Endothelial cell of umbilical vein (primary cell): ENCODE data around the gene EFCAB8. TPM values are rescaled to one million over a fixed set of nuclear protein-coding genes. Genes with fewer than 3 reads are reported as not detected.

Experiments used
- BruUV-seq: library from RNA; stranded (reverse); fragments of 400-500 nt; replicated peaks from 2 replicates; lab custom pipeline; 2021; lab: Mats Ljungman, UMichigan
- CTCF ChIA-PET: fragments of 300-600, 350-600 bp; sonication (Branson Sonifier 250); formaldehyde crosslinking; loops from one replicate; lab custom pipeline; 2021; ENCODE audit warnings: antibody characterized with exemption, inconsistent platforms; lab: Charles Lee
- POLR2A ChIA-PET: fragments of 300-600, 350-600 bp; sonication (Branson Sonifier 250); formaldehyde crosslinking; loops from one replicate; lab custom pipeline; 2021; ENCODE audit warnings: antibody characterized with exemption, inconsistent platforms; lab: Charles Lee
- DNase-seq: peaks from one replicate; pipeline ENCODE4 v3.0.0-alpha.2; 2011; ENCODE audit warnings: low read depth, low spot score
- FAIRE-seq: peaks from 2 replicates; lab custom pipeline; 2011; peaks lifted over from hg19 to GRCh38; lab: Jason Lieb, UNC
- H2AFZ ChIP-seq: 2 replicates; pipeline ENCODE4 v1.6.0; 2012; ENCODE audit warnings: low read depth, low read length, control low read depth, inconsistent platforms
- H3K27ac ChIP-seq: 2 replicates; pipeline ENCODE4 v1.5.1; 2011; ENCODE audit warnings: low read depth, mild to moderate bottlenecking, control low read depth, low read length, moderate library complexity; ENCODE audit not compliant: insufficient read depth
- H3K27me3 ChIP-seq, 2 experiments: 2 replicates each; pipeline versions ENCODE4 v1.6.0 to v1.6.1; 2011; ENCODE audit warnings: low read length in 2 of 2, mixed read lengths in 1 of 2; ENCODE audit not compliant: control insufficient read depth in 2 of 2, insufficient read depth in 2 of 2
- H3K36me3 ChIP-seq, 2 experiments: 2 replicates in 1 of 2; 3 replicates in 1 of 2; pipeline ENCODE4 v1.5.1; 2011; ENCODE audit warnings: low read length in 2 of 2, mild to moderate bottlenecking in 1 of 2, moderate library complexity in 1 of 2; ENCODE audit not compliant: control insufficient read depth in 2 of 2, insufficient read depth in 2 of 2; ENCODE audit errors: extremely low read depth in 1 of 2
- H3K4me1 ChIP-seq: 3 replicates; pipeline ENCODE4 v1.5.1; 2011; ENCODE audit warnings: mild to moderate bottlenecking, low read length; ENCODE audit not compliant: control insufficient read depth, insufficient read depth; ENCODE audit errors: extremely low read depth
- H3K4me2 ChIP-seq: 2 replicates; pipeline ENCODE4 v1.6.1; 2011; ENCODE audit warnings: low read length, control low read depth, mixed read lengths; ENCODE audit not compliant: insufficient read depth
- H3K4me3 ChIP-seq, 3 experiments: fragments of 200-600 bp in 1 of 3; sonication (generic), shearing (Covaris generic) in 1 of 3; replicated peaks in 1 of 3; 2 replicates each; pipeline ENCODE4 v1.5.1; 2011 to 2016; ENCODE audit warnings: control low read depth in 3 of 3, low read length in 3 of 3, mild to moderate bottlenecking in 2 of 3, inconsistent platforms in 1 of 3, low read depth in 1 of 3, moderate library complexity in 1 of 3; ENCODE audit not compliant: insufficient read depth in 1 of 3
- H3K79me2 ChIP-seq: 2 replicates; pipeline ENCODE4 v1.6.0; 2012; ENCODE audit warnings: low read length, inconsistent platforms; ENCODE audit not compliant: control insufficient read depth, insufficient read depth
- H3K9ac ChIP-seq: replicated peaks from 2 replicates; pipeline ENCODE3; 2011; ENCODE audit warnings: low read length, control low read depth; ENCODE audit not compliant: insufficient read depth; ENCODE audit errors: extremely low read depth
- H3K9me1 ChIP-seq: replicated peaks from 3 replicates; pipeline ENCODE4 v1.6.0; 2011; ENCODE audit warnings: mild to moderate bottlenecking, low read length; ENCODE audit not compliant: control insufficient read depth, insufficient read depth; ENCODE audit errors: extremely low read depth
- H3K9me3 ChIP-seq: replicated peaks from 2 replicates; pipeline ENCODE4 v1.5.1; 2012; ENCODE audit warnings: low read length, inconsistent platforms; ENCODE audit not compliant: control insufficient read depth, insufficient read depth
- H4K20me1 ChIP-seq: replicated peaks from 2 replicates; pipeline ENCODE3; 2011; ENCODE audit warnings: mild to moderate bottlenecking, low read length; ENCODE audit not compliant: control insufficient read depth, insufficient read depth; ENCODE audit errors: extremely low read depth
- EZH2 ChIP-seq: IDR thresholded peaks from 2 replicates; pipeline ENCODE4 v1.6.1; 2012; ENCODE audit warnings: borderline replicate concordance, low read depth, mild to moderate bottlenecking, moderate library complexity, low read length, inconsistent platforms; ENCODE audit not compliant: severe bottlenecking
- FOS ChIP-seq: IDR thresholded peaks from 2 replicates; pipeline ENCODE4 v1.6.1; 2011; ENCODE audit warnings: mild to moderate bottlenecking, low read length, moderate library complexity, borderline replicate concordance; ENCODE audit not compliant: insufficient read depth
- GATA2 ChIP-seq: IDR thresholded peaks from 2 replicates; pipeline ENCODE4 v1.7.0; 2011; ENCODE audit warnings: low read depth, mild to moderate bottlenecking, moderate library complexity, mixed read lengths, low read length; ENCODE audit not compliant: insufficient read length, insufficient read depth
- JUN ChIP-seq: IDR thresholded peaks from 2 replicates; pipeline ENCODE4 v1.6.1; 2011; ENCODE audit warnings: borderline replicate concordance, low read depth; ENCODE audit not compliant: insufficient read length, insufficient read depth
- MYC ChIP-seq: IDR thresholded peaks from one replicate; pipeline ENCODE4 v1.6.1; 2011; ENCODE audit warnings: mild to moderate bottlenecking, low read depth, low read length
- POLR2A ChIP-seq: IDR thresholded peaks from 2 replicates; pipeline ENCODE4 v1.6.1; 2012; ENCODE audit warnings: low read depth, mild to moderate bottlenecking, control low read depth, low read length
- POLR2AphosphoS5 ChIP-seq: IDR thresholded peaks from 2 replicates; pipeline ENCODE4 v1.6.1; 2012; ENCODE audit warnings: low read depth, mild to moderate bottlenecking, control low read depth, low read length, moderate library complexity; ENCODE audit not compliant: insufficient read depth
- dilution Hi-C: fragments of 300-500 bp; cut with MboI; formaldehyde crosslinking; loops from one replicate; pipeline ENCODE4 v1.15.0; 2019; ENCODE audit warnings: low sequenced_read_pairs; ENCODE audit not compliant: extremely low pct_ligation_motif_present
- intact Hi-C: fragments of 100-400 bp; cut with micrococcal nuclease; formaldehyde crosslinking; loops from one replicate; pipeline ENCODE4 v1.10.0; 2022
- polyA plus RNA-seq, 4 experiments: library from polyadenylated mRNA; depleted of rRNA in 3 of 4; stranded (reverse) in 3 of 4; unstranded in 1 of 4; fragments of >200 nt; gene quantifications; 2 replicates each; pipeline versions ENCODE4 v1.2.1 to v1.2.3, GENCODE V29; 2011 to 2012; ENCODE audit warnings: missing spikeins in 1 of 4
- total RNA-seq: library from RNA; stranded (reverse); gene quantifications from 2 replicates; pipeline ENCODE4 v1.2.3, GENCODE V29; 2021
- TF ChIP-seq, protein P1 (sequence below), 2 donors: IDR thresholded peaks; 1 replicate in 1 of 2; 2 replicates in 1 of 2; pipeline ENCODE4 v1.5.1; 2011; ENCODE audit warnings: low read length in 2 of 2, mild to moderate bottlenecking in 2 of 2, moderate library complexity in 2 of 2, control low read depth in 1 of 2, inconsistent platforms in 1 of 2, low read depth in 1 of 2; ENCODE audit not compliant: insufficient read depth in 1 of 2; ENCODE audit errors: extremely low read depth in 1 of 2

The EFCAB8 gene
- total and polyA plus RNA-seq, 2 donors (not counting 3 experiments of a cell fraction or from before 2014, with no cell fraction given), result 0.01 to 0.31 TPM

DNA sequence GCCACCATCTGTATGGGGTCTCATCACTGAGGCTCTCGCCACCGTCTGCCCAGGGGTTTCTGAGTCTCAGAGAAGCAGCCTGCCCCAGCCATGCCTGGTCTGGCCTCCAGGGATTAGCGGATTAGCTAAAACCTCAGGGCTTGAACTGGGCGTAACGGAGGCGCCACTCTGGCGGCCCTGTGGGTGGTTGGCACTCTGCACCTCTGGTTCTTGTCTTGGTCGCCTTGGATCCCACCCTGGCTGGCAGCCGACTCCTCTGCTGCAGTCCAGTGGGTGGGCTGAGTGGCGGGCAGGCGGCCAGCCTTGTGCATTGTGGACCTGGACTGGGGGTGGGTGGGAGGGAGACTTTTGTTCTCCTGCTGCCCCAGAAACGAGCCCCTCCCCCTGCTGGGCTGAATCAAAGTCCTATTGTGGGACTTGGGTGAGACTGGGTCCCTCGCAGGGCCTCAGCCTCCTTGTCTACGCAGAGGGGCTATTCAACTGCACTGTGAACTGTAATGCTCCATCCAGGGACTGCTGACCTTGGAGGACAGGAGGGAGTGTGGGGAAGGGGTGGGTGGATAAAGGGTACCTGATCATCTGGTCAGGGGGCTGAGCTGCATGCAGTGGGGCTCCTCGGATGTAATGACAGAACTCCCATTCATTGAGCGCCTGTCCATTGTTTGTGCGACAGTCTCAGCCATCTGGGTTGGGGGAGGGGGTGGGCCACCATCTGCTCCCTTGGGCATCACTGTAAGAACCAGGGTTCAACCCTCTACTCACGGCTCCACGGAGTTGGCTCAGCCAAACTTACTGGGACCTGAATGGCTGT lies 121.6 kb downstream of the EFCAB8 start:
- no peaks in the 10 kb centered on the region for H3K79me2 ChIP-seq
- no peaks in the 10 kb centered on the region for H3K9me1 ChIP-seq
- DNase-seq, result no peak
- no peak overlapping the region for H3K27ac ChIP-seq
- BruUV-seq, result no TSS peak
- intact Hi-C loops, result no loop called here
- H3K4me2 ChIP-seq, result no peak overlapping the region
- H2AFZ ChIP-seq, result no peak overlapping the region
- H3K36me3 ChIP-seq, result no peaks in the 10 kb centered on the region
- peaks cover 0 to 1% of the 10 kb centered on the region in 2 experiments for H3K27me3 ChIP-seq
- FAIRE-seq, result no peak
- H4K20me1 ChIP-seq, result no peaks in the 10 kb centered on the region
- no peaks in the 10 kb centered on the region for H3K4me1 ChIP-seq
- no peak overlapping the region for H3K4me3 ChIP-seq
- ChIA-PET CTCF (no interaction called here), POLR2A (no interaction called here)
- no peaks in the 10 kb centered on the region for H3K9me3 ChIP-seq
- no peak for TF ChIP-seq MYC
- TF ChIP-seq FOS, result no peak
- no peak for TF ChIP-seq POLR2AphosphoS5
- no peak for TF ChIP-seq JUN
- TF ChIP-seq POLR2A, result no peak
- no peak overlapping the region for H3K9ac ChIP-seq
- dilution Hi-C loops, result no loop called here

DNA sequence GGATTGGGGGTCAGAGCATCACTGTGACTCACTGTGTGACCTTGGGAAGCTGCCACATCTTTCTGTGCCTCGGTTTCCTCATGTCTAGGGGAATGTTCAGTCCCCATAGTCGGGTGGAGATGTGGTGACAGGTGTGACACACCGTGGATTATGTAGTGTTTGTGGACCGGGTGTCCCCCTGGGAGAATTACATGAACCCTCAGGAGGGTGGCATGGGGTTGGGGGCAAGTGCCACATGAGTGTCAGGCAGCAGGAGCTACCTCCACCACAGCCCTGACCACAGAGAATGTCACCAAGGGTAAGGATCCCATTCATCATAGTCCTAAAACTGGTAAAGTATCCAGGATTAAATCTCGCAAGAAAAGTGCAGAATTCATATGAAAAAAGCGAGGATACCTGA lies 122.3 kb downstream of the EFCAB8 start:
- no TSS peak for BruUV-seq
- FAIRE-seq (no peak), DNase-seq (no peak)
- no peaks in the 10 kb centered on the region for H3K4me1 ChIP-seq
- POLR2A ChIA-PET, result no interaction called here
- H4K20me1 ChIP-seq, result no peaks in the 10 kb centered on the region
- H3K27ac ChIP-seq, result no peak overlapping the region
- H3K79me2 ChIP-seq, result no peaks in the 10 kb centered on the region
- H2AFZ ChIP-seq, result no peak overlapping the region
- dilution Hi-C loops, result no loop called here
- CTCF ChIA-PET, result interaction anchor here (0.8 to 0.9 kb wide), 3 partner anchors 14 to 35 kb away, joined by 3 to 4 read pairs (median 4); no protein-coding TSS in a partner anchor
- H3K9ac ChIP-seq, result no peak overlapping the region
- TF ChIP-seq POLR2A, result no peak
- TF ChIP-seq MYC, result no peak
- no peak for TF ChIP-seq EZH2
- TF ChIP-seq, protein P1, sequence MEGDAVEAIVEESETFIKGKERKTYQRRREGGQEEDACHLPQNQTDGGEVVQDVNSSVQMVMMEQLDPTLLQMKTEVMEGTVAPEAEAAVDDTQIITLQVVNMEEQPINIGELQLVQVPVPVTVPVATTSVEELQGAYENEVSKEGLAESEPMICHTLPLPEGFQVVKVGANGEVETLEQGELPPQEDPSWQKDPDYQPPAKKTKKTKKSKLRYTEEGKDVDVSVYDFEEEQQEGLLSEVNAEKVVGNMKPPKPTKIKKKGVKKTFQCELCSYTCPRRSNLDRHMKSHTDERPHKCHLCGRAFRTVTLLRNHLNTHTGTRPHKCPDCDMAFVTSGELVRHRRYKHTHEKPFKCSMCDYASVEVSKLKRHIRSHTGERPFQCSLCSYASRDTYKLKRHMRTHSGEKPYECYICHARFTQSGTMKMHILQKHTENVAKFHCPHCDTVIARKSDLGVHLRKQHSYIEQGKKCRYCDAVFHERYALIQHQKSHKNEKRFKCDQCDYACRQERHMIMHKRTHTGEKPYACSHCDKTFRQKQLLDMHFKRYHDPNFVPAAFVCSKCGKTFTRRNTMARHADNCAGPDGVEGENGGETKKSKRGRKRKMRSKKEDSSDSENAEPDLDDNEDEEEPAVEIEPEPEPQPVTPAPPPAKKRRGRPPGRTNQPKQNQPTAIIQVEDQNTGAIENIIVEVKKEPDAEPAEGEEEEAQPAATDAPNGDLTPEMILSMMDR (IDR thresholded peaks at IDR 0.05; ENCODE audit: extremely low read depth in 1 of 2, insufficient read depth in 1 of 2, low read depth in 1 of 2, low read length in 2 of 2), result no peak
- TF ChIP-seq GATA2, result no peak
- TF ChIP-seq FOS, result no peak
- TF ChIP-seq POLR2AphosphoS5, result no peak
- no peaks in the 10 kb centered on the region for H3K9me3 ChIP-seq
- H3K27me3 ChIP-seq, result peaks cover 0 to 1% of the 10 kb centered on the region in 2 experiments
- no peak overlapping the region for H3K4me2 ChIP-seq
- intact Hi-C loops, result no loop called here
- no peaks in the 10 kb centered on the region for H3K9me1 ChIP-seq
- H3K4me3 ChIP-seq, result no peak overlapping the region
- H3K36me3 ChIP-seq, result no peaks in the 10 kb centered on the region
